ENCODE results near the gene GRIK4.

The GRIK4 gene

GRCh38 chr11:120908461-120909181, 397.1 kb downstream of the GRIK4 start:
- DNase-seq: no peak

- no peak for DNase-seq
These were observed 398.3 kb downstream of the GRIK4 start for GRCh38 chr11:120909676-120910416.

GRCh38 chr11:120911943-120912342, 400.4 kb downstream of the GRIK4 start:
- DNase-seq: no peak

- no peak for DNase-seq
These were observed 401.0 kb downstream of the GRIK4 start for GRCh38 chr11:120912504-120912903.

GRCh38 chr11:120912915-120913314, 401.4 kb downstream of the GRIK4 start:
- DNase-seq: no peak

- no peak for DNase-seq
These were observed 402.5 kb downstream of the GRIK4 start for GRCh38 chr11:120914021-120914420.

- DNase-seq: no peak
These were observed 403.1 kb downstream of the GRIK4 start for GRCh38 chr11:120914601-120915000.

GRCh38 chr11:120917559-120918239, 406.2 kb downstream of the GRIK4 start:
- no peak for DNase-seq

- DNase-seq: no peak
These were observed 406.7 kb downstream of the GRIK4 start for GRCh38 chr11:120918257-120918656.

- DNase-seq: no peak
These were observed 407.5 kb downstream of the GRIK4 start for GRCh38 chr11:120919045-120919444.

GRCh38 chr11:120919566-120919965, 408.0 kb downstream of the GRIK4 start:
- no peak for DNase-seq

- DNase-seq: no peak
These were observed 412.4 kb downstream of the GRIK4 start for GRCh38 chr11:120923866-120924508.

- DNase-seq: no peak
These were observed 414.4 kb downstream of the GRIK4 start for GRCh38 chr11:120925944-120926343.

GRCh38 chr11:120928627-120929026, 417.1 kb downstream of the GRIK4 start:
- no peak for DNase-seq

- DNase-seq: no peak
These were observed 417.5 kb downstream of the GRIK4 start for GRCh38 chr11:120929090-120929489.

- peak; percentile 68 for DNase-seq
These were observed 418.2 kb downstream of the GRIK4 start for GRCh38 chr11:120929664-120930154.

- DNase-seq: no peak
These were observed 419.7 kb downstream of the GRIK4 start for GRCh38 chr11:120931057-120931779.

- no peak for DNase-seq
These were observed 420.9 kb downstream of the GRIK4 start for GRCh38 chr11:120932305-120932915.

- no peak for DNase-seq
These were observed 424.8 kb downstream of the GRIK4 start for GRCh38 chr11:120936356-120936755.

- no peak for DNase-seq
These were observed 426.0 kb downstream of the GRIK4 start for GRCh38 chr11:120937501-120937900.

GRCh38 chr11:120938260-120938659, 426.7 kb downstream of the GRIK4 start:
- DNase-seq: no peak
